Mesenchymal stem cell (in vitro differentiated cells and primary cell): ENCODE data around the gene IL1RAPL1.

Experiments
- DNase-seq: peaks from one replicate; pipeline ENCODE4 v3.0.0-alpha.2; 2013
- H2AFZ ChIP-seq: one replicate; pipeline ENCODE4 v1.6.1; 2013; ENCODE audit warnings: low read depth, mild to moderate bottlenecking, control low read depth, inconsistent platforms, low read length, moderate library complexity
- H2AK5ac ChIP-seq: 2 replicates; pipeline ENCODE4 v1.6.1; 2013; ENCODE audit warnings: low read length, moderate library complexity, mild to moderate bottlenecking, inconsistent platforms; ENCODE audit not compliant: severe bottlenecking
- H2BK120ac ChIP-seq: one replicate; pipeline ENCODE4 v1.6.1; 2013; ENCODE audit warnings: low read depth, mild to moderate bottlenecking, inconsistent platforms, low read length, moderate library complexity
- H2BK12ac ChIP-seq, 2 experiments: one replicate each; pipeline ENCODE4 v1.6.1; 2013; ENCODE audit warnings: inconsistent platforms in 2 of 2, low read length in 2 of 2, mild to moderate bottlenecking in 2 of 2, moderate library complexity in 2 of 2, control low read depth in 1 of 2
- H2BK15ac ChIP-seq: one replicate; pipeline ENCODE4 v1.6.1; 2013; ENCODE audit warnings: mild to moderate bottlenecking, low read depth, inconsistent platforms; ENCODE audit not compliant: poor library complexity, severe bottlenecking
- H2BK5ac ChIP-seq: 2 replicates; pipeline ENCODE4 v1.6.1; 2013; ENCODE audit warnings: low read depth, mild to moderate bottlenecking, low read length, control low read depth, inconsistent platforms; ENCODE audit not compliant: poor library complexity, severe bottlenecking
- H3K14ac ChIP-seq, 2 experiments: one replicate each; pipeline ENCODE4 v1.6.1; 2013; ENCODE audit warnings: inconsistent platforms in 2 of 2, low read length in 2 of 2, control low read depth in 1 of 2, mild to moderate bottlenecking in 1 of 2, moderate library complexity in 1 of 2
- H3K18ac ChIP-seq, 2 experiments: one replicate each; pipeline ENCODE4 v1.6.1; 2013; ENCODE audit warnings: inconsistent platforms in 2 of 2, low read length in 2 of 2, control low read depth in 1 of 2, low read depth in 1 of 2, mild to moderate bottlenecking in 1 of 2
- H3K23ac ChIP-seq, 2 experiments: one replicate each; pipeline ENCODE4 v1.6.1; 2013; ENCODE audit warnings: inconsistent platforms in 2 of 2, low read length in 2 of 2, mild to moderate bottlenecking in 2 of 2, moderate library complexity in 2 of 2, control low read depth in 1 of 2
- H3K27ac ChIP-seq: 2 replicates; pipeline ENCODE4 v1.5.1; 2013; ENCODE audit warnings: mild to moderate bottlenecking, moderate library complexity, low read length, control low read depth, inconsistent platforms; ENCODE audit not compliant: poor library complexity, severe bottlenecking
- H3K27me3 ChIP-seq, 2 experiments: 2 replicates each; pipeline versions ENCODE4 v1.6.1 to v1.7.0; 2013; ENCODE audit warnings: low read length in 2 of 2, mild to moderate bottlenecking in 2 of 2, moderate library complexity in 2 of 2, control low read depth in 1 of 2, inconsistent platforms in 1 of 2; ENCODE audit not compliant: control insufficient read depth in 1 of 2, insufficient read depth in 1 of 2
- H3K36me3 ChIP-seq, 2 experiments: 2 replicates each; pipeline versions ENCODE4 v1.6.1 to v1.7.0; 2013; ENCODE audit warnings: low read length in 2 of 2, control low read depth in 1 of 2, inconsistent platforms in 1 of 2, low read depth in 1 of 2, mild to moderate bottlenecking in 1 of 2; ENCODE audit not compliant: insufficient read depth in 2 of 2, control insufficient read depth in 1 of 2
- H3K4ac ChIP-seq, 2 experiments: one replicate each; pipeline ENCODE4 v1.6.1; 2013; ENCODE audit warnings: inconsistent platforms in 2 of 2, low read length in 2 of 2, mild to moderate bottlenecking in 2 of 2, moderate library complexity in 2 of 2, control low read depth in 1 of 2, low read depth in 1 of 2
- H3K4me1 ChIP-seq: 2 replicates; pipeline ENCODE4 v1.6.1; 2013; ENCODE audit warnings: low read depth, low read length, control low read depth; ENCODE audit not compliant: control insufficient read depth, insufficient read depth
- H3K4me2 ChIP-seq: 2 replicates; pipeline ENCODE4 v1.6.1; 2013; ENCODE audit warnings: low read length, mild to moderate bottlenecking, inconsistent platforms; ENCODE audit not compliant: poor library complexity, severe bottlenecking
- H3K4me3 ChIP-seq, 2 experiments: 2 replicates each; pipeline versions ENCODE4 v1.5.1 to v1.7.0; 2013; ENCODE audit warnings: low read length in 2 of 2, mild to moderate bottlenecking in 2 of 2, control low read depth in 1 of 2, low read depth in 1 of 2; ENCODE audit not compliant: insufficient read depth in 1 of 2
- H3K79me1 ChIP-seq: replicated peaks from 2 replicates; pipeline ENCODE4 v1.6.1; 2013; ENCODE audit warnings: mild to moderate bottlenecking, control low read depth, low read length, inconsistent platforms; ENCODE audit not compliant: poor library complexity, severe bottlenecking
- H3K9ac ChIP-seq: 2 replicates; pipeline ENCODE4 v1.7.0; 2013; ENCODE audit warnings: mild to moderate bottlenecking, low read length, moderate library complexity
- H3K9me3 ChIP-seq: 2 replicates; pipeline ENCODE4 v1.7.0; 2013; ENCODE audit warnings: mild to moderate bottlenecking, low read length; ENCODE audit not compliant: control insufficient read depth
- H4K8ac ChIP-seq: one replicate; pipeline ENCODE4 v1.6.1; 2013; ENCODE audit warnings: inconsistent platforms, mild to moderate bottlenecking, low read length, moderate library complexity
- H4K91ac ChIP-seq: one replicate; pipeline ENCODE4 v1.6.1; 2013; ENCODE audit warnings: mild to moderate bottlenecking, low read length, inconsistent platforms
- WGBS: methylation state at CpG from one replicate; pipeline ENCODE4 v1.1.7; 2013; ENCODE audit warnings: mixed read lengths; 5-methylcytosine and 5-hydroxymethylcytosine counted together

Gene IL1RAPL1

DNA sequence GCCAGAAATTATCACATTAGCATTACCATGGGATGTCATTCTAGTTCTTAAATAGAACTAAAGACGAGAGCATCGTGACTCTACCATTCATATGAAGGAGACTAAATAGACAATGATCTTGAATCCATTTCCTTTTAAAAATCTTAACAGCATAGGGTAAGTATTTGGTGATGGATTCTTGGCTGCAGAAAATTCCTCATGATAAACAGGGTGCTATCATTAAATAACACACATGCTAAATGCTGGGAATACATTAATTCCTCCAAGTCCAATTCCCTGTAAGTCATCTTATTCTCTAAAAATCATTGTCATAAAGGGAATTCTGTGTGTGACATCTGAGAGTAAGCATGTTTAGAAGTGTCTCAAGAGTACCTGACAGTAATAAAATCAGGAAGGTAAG is 1157.7 kb downstream of the IL1RAPL1 start:
- Histone ChIP-seq H3K27me3 (no peaks in the 10 kb centered on the region), H3K27ac (no peak overlapping the region), H2AFZ (no peak overlapping the region), H3K36me3 (no peaks in the 10 kb centered on the region), H3K23ac (no peak overlapping the region), H3K79me1 (no peaks in the 10 kb centered on the region), H3K4me1 (no peaks in the 10 kb centered on the region), H3K4me2 (no peak overlapping the region), H3K9me3 (no peaks in the 10 kb centered on the region), H2BK120ac (no peak overlapping the region), H3K9ac (no peak overlapping the region), H2BK12ac (no peak overlapping the region), H3K4me3 (no peak overlapping the region), H2BK5ac (no peak overlapping the region), H4K8ac (no peak overlapping the region), H2BK15ac (no peak overlapping the region), H4K91ac (no peak overlapping the region), H3K18ac (no peak overlapping the region), H3K14ac (no peak overlapping the region), H2AK5ac (no peak overlapping the region), H3K4ac (no peak overlapping the region)
- DNase-seq: no peak
- WGBS: no CpG with 5 or more reads among the region's 2 CpGs

- Histone ChIP-seq H2BK12ac (no peak overlapping the region), H3K27ac (no peak overlapping the region), H2BK120ac (no peak overlapping the region), H4K91ac (no peak overlapping the region), H4K8ac (no peak overlapping the region), H3K36me3 (no peaks in the 10 kb centered on the region), H2AK5ac (no peak overlapping the region), H2BK5ac (no peak overlapping the region), H3K23ac (no peak overlapping the region), H3K18ac (no peak overlapping the region), H2BK15ac (no peak overlapping the region), H3K9me3 (no peaks in the 10 kb centered on the region), H3K9ac (no peak overlapping the region), H3K4me2 (no peak overlapping the region), H3K4ac (no peak overlapping the region), H3K79me1 (no peaks in the 10 kb centered on the region), H2AFZ (no peak overlapping the region), H3K14ac (no peak overlapping the region), H3K4me3 (no peak overlapping the region), H3K4me1 (no peaks in the 10 kb centered on the region), H3K27me3 (no peaks in the 10 kb centered on the region)
- whole genome bisulfite sequencing: 100% methylated on average over 4 of the region's 4 CpGs
- DNase-seq: no peak
These were observed 1159.1 kb downstream of the IL1RAPL1 start for GRCh38 chrX:29746326-29746725.

GRCh38 chrX:29762006-29762405 is 1174.8 kb downstream of the IL1RAPL1 start:
- Histone ChIP-seq H3K4me3 (no peak overlapping the region), H3K4ac (no peak overlapping the region), H3K9ac (no peak overlapping the region), H2BK12ac (no peak overlapping the region), H3K27ac (no peak overlapping the region), H3K79me1 (no peaks in the 10 kb centered on the region), H2AK5ac (no peak overlapping the region), H3K14ac (no peak overlapping the region), H3K18ac (no peak overlapping the region), H3K27me3 (no peaks in the 10 kb centered on the region), H3K9me3 (no peaks in the 10 kb centered on the region), H4K91ac (no peak overlapping the region), H3K4me1 (no peaks in the 10 kb centered on the region), H4K8ac (no peak overlapping the region), H3K23ac (no peak overlapping the region), H2AFZ (no peak overlapping the region), H2BK120ac (no peak overlapping the region), H3K4me2 (no peak overlapping the region), H2BK15ac (no peak overlapping the region), H2BK5ac (no peak overlapping the region), H3K36me3 (no peaks in the 10 kb centered on the region)
- no peak for DNase-seq
- 97% methylated on average over 3 of the region's 4 CpGs for WGBS

- WGBS: 96% methylated on average over 5 of the region's 5 CpGs
- no peak overlapping the region for H2AFZ ChIP-seq
These were observed 1188.6 kb downstream of the IL1RAPL1 start for GRCh38 chrX:29775890-29776289.

More at GRCh38 chrX:29775890-29776289, 1188.6 kb downstream of the IL1RAPL1 start:
- no peak overlapping the region for H4K91ac ChIP-seq
- H3K4ac ChIP-seq: no peak overlapping the region
- H3K4me1 ChIP-seq: no peaks in the 10 kb centered on the region
- H3K4me2 ChIP-seq: no peak overlapping the region
- no peak overlapping the region for H2BK12ac ChIP-seq
- no peak overlapping the region for H4K8ac ChIP-seq
- no peaks in the 10 kb centered on the region for H3K27me3 ChIP-seq
- no peak overlapping the region for H3K14ac ChIP-seq
- no peak overlapping the region for H2AK5ac ChIP-seq
- no peak overlapping the region for H2BK15ac ChIP-seq
- no peak overlapping the region for H3K23ac ChIP-seq
- no peaks in the 10 kb centered on the region for H3K36me3 ChIP-seq
- H3K27ac ChIP-seq: no peak overlapping the region
- no peak overlapping the region for H2BK120ac ChIP-seq
- H3K79me1 ChIP-seq: no peaks in the 10 kb centered on the region
- no peak overlapping the region for H3K18ac ChIP-seq
- H2BK5ac ChIP-seq: no peak overlapping the region
- no peaks in the 10 kb centered on the region for H3K9me3 ChIP-seq
- DNase-seq: no peak
- H3K9ac ChIP-seq: no peak overlapping the region
- no peak overlapping the region for H3K4me3 ChIP-seq
